ENCODE measurements around the gene MXD1. TPM values are rescaled to one million over a fixed set of nuclear protein-coding genes. Genes with fewer than 3 reads are reported as not detected.

Gene MXD1
- total RNA-seq, 1 donor from 2014 or later, result 4.6 TPM

GRCh38 chr2:69962986-69963730 is 48.2 kb downstream of the MXD1 start:
- Histone ChIP-seq H3K4me1 (no peaks in the 10 kb centered on the region), H3K4me3 (no peak overlapping the region), H3K9me3 (no peaks in the 10 kb centered on the region), H3K27ac (no peak overlapping the region), H3K36me3 (no peaks in the 10 kb centered on the region), H3K27me3 (no peaks in the 10 kb centered on the region)
- no peak for TF ChIP-seq CTCF (IDR thresholded peaks at IDR 0.05)
- no peak for DNase-seq (ENCODE audit: low spot score in 2 of 2)
- intact Hi-C loops (cut with DNase I), result no loop called here

DNA sequence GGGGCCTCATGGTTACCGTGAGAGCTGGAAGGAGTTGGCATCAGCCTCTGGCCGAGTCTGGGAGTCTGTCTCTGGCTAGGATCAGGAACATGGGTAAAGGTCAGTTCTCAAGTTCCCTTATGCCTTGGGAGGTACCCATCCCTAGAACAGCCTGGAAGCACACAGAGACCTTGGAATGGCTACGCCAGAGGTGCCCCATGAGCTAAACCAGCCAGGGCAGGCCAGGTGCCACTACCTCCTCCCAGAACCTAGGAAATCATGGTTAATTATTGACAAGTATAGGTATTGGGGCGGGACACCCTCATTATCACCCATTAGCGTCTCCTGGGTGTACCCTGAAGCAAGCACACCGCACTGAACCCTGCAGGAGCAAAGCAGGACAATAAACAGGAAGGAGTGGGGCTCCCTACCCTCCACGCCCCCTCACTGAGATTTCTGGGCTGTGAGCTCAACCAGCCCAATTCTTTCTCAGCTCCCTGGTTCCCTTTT is 49.5 kb downstream of the MXD1 start:
- H3K9me3 ChIP-seq, result no peaks in the 10 kb centered on the region
- H3K4me1 ChIP-seq, result no peaks in the 10 kb centered on the region
- intact Hi-C loops (cut with DNase I), result no loop called here
- no peak for DNase-seq (ENCODE audit: low spot score in 2 of 2)
- no peak for TF ChIP-seq CTCF (IDR thresholded peaks at IDR 0.05)
- no peak overlapping the region for H3K4me3 ChIP-seq
- H3K27me3 ChIP-seq, result no peaks in the 10 kb centered on the region
- H3K27ac ChIP-seq, result no peak overlapping the region
- H3K36me3 ChIP-seq, result no peaks in the 10 kb centered on the region

DNA sequence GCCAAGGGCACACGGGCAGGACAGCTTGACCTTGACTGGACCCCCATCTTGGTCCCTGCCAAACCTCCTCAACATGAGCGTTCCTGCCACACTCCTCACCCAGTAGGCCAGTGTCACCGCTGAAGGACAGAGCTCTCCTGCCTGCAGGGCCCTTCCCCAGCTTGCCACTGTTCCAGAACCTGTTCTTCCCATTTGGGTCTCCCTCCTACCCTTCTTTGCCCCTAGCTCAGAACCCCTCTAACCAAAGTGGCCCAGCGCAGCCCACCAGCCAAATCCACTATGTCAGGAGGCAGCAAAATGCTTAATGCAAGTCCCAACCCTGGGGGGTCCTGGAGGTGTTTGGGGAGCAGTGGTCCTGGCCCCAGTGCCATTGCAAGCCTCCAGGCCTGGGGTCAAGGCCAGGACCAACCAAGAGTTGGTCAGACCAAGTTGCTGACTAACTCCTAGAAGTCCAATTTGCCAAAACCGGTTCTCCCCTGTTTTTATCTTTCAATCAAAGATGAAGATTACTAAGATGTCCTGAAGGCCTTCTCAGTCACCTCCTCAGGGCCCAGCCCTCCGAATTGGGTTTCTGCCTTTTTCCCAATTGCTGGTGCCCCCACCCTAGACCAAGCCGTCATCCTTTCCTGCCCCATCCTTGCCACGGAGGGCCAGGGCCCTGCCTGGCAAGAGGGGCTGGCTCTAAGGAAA is 51.0 kb downstream of the MXD1 start:
- H3K36me3 ChIP-seq, result no peaks in the 10 kb centered on the region
- no peak for TF ChIP-seq CTCF (IDR thresholded peaks at IDR 0.05)
- no peaks in the 10 kb centered on the region for H3K9me3 ChIP-seq
- H3K27ac ChIP-seq, result no peak overlapping the region
- no peak for DNase-seq (ENCODE audit: low spot score in 2 of 2)
- no peaks in the 10 kb centered on the region for H3K27me3 ChIP-seq
- no peaks in the 10 kb centered on the region for H3K4me1 ChIP-seq
- intact Hi-C loops (cut with DNase I), result no loop called here
- no peak overlapping the region for H3K4me3 ChIP-seq

GRCh38 chr2:69966496-69966895 is 51.6 kb downstream of the MXD1 start:
- no peaks in the 10 kb centered on the region for H3K4me1 ChIP-seq
- DNase-seq (ENCODE audit: low spot score in 2 of 2), result no peak
- no peak for TF ChIP-seq CTCF (IDR thresholded peaks at IDR 0.05)
- no peaks in the 10 kb centered on the region for H3K27me3 ChIP-seq
- intact Hi-C loops (cut with DNase I), result no loop called here
- H3K27ac ChIP-seq, result no peak overlapping the region
- no peaks in the 10 kb centered on the region for H3K36me3 ChIP-seq
- H3K4me3 ChIP-seq, result no peak overlapping the region
- no peaks in the 10 kb centered on the region for H3K9me3 ChIP-seq

DNA sequence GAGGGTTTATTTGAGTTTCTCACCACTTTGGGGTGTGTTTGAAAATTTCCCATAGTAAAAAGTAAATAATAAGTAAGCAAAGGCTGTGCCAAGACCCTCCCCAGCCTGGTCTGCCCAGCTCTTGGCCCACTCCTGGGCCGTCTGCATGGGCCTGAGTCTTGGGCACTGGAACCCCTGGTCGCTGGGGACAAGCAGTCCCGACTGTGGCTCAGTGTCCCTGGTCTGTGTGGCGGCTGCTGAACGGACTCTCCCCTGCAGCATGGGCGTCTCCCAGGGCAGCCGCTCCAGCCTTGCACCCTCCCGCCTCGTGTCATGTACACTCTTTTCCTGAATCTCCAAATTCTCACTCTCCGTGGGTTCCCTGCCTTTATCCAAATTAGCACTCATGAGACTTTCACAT is 53.7 kb downstream of the MXD1 start:
- Histone ChIP-seq H3K27ac (no peak overlapping the region), H3K4me3 (no peak overlapping the region), H3K9me3 (no peaks in the 10 kb centered on the region), H3K36me3 (no peaks in the 10 kb centered on the region), H3K4me1 (no peaks in the 10 kb centered on the region), H3K27me3 (no peaks in the 10 kb centered on the region)
- no peak for DNase-seq (ENCODE audit: low spot score in 2 of 2)
- intact Hi-C loops (cut with DNase I), result no loop called here
- no peak for TF ChIP-seq CTCF (IDR thresholded peaks at IDR 0.05)

Data from ascending aorta (tissue), 2 donors.